Measurements from ENCODE around the gene BNC2. TPM values are rescaled to one million over a fixed set of nuclear protein-coding genes. Genes with fewer than 3 reads are reported as not detected.

BNC2 gene
- total RNA-seq, 4 donors from 2014 or later = 20.5 to 55.4 (median 26.2) TPM

DNA sequence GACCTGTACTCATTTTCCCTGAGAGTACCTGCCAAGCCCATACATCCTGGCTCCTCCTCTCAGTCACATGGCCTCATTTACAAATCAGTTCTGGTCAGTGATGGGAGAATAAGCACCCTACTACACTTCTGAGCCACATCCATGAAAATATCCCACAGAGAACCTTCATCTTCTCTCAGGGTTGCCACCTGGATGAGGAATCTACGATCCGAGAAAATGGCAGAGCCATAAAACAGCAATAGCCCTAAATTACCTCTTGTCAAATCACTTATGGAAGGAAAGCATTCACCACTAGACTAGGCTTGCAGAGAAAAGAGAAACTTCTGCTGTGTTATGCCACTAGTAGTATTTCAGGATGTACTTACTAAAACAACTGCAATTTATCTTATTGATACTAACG lies 324.8 kb downstream of the BNC2 start:
- in situ Hi-C loops (cut with MboI; ENCODE audit: low pct_ligation_motif_present in 1 of 4, low pct_unique_long_range_greater_than_20kb in 1 of 4, low sequenced_read_pairs in 3 of 4) = no loop called here
- no peaks in the 10 kb centered on the region for H3K27me3 ChIP-seq
- H3K4me1 ChIP-seq = peaks cover 0 to 15% (median 7%) of the 10 kb centered on the region in 4 donors
- H3K4me3 ChIP-seq = no peak overlapping the region
- no peak overlapping the region for H3K27ac ChIP-seq
- intact Hi-C loops (cut with DNase I; ENCODE audit: low total_unique reads) = no loop called here
- no peaks in the 10 kb centered on the region for H3K36me3 ChIP-seq
- no peak for TF ChIP-seq POLR2A (IDR thresholded peaks at IDR 0.05)
- TF ChIP-seq, protein P1, sequence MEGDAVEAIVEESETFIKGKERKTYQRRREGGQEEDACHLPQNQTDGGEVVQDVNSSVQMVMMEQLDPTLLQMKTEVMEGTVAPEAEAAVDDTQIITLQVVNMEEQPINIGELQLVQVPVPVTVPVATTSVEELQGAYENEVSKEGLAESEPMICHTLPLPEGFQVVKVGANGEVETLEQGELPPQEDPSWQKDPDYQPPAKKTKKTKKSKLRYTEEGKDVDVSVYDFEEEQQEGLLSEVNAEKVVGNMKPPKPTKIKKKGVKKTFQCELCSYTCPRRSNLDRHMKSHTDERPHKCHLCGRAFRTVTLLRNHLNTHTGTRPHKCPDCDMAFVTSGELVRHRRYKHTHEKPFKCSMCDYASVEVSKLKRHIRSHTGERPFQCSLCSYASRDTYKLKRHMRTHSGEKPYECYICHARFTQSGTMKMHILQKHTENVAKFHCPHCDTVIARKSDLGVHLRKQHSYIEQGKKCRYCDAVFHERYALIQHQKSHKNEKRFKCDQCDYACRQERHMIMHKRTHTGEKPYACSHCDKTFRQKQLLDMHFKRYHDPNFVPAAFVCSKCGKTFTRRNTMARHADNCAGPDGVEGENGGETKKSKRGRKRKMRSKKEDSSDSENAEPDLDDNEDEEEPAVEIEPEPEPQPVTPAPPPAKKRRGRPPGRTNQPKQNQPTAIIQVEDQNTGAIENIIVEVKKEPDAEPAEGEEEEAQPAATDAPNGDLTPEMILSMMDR (IDR thresholded peaks at IDR 0.05) = no peak
- TF ChIP-seq EP300 (IDR thresholded peaks at IDR 0.05; ENCODE audit: low read depth) = no peak
- TF ChIP-seq POLR2AphosphoS5 (IDR thresholded peaks at IDR 0.05) = no peak
- H3K9me3 ChIP-seq = no peaks in the 10 kb centered on the region
- no peak for DNase-seq
- 52 to 57% methylated on average over 3 of the region's 3 CpGs for WGBS, 2 donors (ENCODE audit: low coverage in 1 of 2)

DNA sequence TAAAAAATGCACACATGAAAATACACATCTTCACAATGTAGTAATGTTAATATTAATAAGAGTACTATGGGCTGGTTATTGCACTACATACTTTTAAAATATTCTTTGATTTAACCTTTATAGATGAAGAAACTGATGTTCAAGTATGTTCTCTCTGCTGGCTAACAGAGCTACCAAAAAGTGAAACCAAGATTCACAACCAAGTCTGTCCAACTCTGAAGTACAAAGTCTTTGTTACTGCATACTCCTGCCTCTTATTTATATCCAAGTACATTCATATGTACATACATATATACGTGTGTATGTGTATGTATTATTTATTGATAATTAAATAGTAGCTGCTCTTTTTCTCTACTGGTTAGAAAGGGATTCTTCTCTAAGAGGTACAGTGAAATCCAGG lies 325.6 kb downstream of the BNC2 start:
- TF ChIP-seq, protein P1 (IDR thresholded peaks at IDR 0.05) = no peak
- TF ChIP-seq POLR2A (IDR thresholded peaks at IDR 0.05) (no peak), EP300 (IDR thresholded peaks at IDR 0.05; ENCODE audit: low read depth) (no peak), POLR2AphosphoS5 (IDR thresholded peaks at IDR 0.05) (no peak)
- intact Hi-C loops (cut with DNase I; ENCODE audit: low total_unique reads) = no loop called here
- Histone ChIP-seq H3K27ac (peak overlapping the region in 1 of 4 donors; percentile 18), H3K9me3 (no peaks in the 10 kb centered on the region), H3K4me3 (no peak overlapping the region), H3K27me3 (no peaks in the 10 kb centered on the region), H3K36me3 (no peaks in the 10 kb centered on the region), H3K4me1 (peaks cover 0 to 15% (median 7%) of the 10 kb centered on the region in 4 donors)
- WGBS, 2 donors (ENCODE audit: low coverage in 1 of 2) = 48 to 69% methylated on average over 1 of the region's 1 CpG
- in situ Hi-C loops (cut with MboI; ENCODE audit: low pct_ligation_motif_present in 1 of 4, low pct_unique_long_range_greater_than_20kb in 1 of 4, low sequenced_read_pairs in 3 of 4) = no loop called here
- DNase-seq = no peak

DNA sequence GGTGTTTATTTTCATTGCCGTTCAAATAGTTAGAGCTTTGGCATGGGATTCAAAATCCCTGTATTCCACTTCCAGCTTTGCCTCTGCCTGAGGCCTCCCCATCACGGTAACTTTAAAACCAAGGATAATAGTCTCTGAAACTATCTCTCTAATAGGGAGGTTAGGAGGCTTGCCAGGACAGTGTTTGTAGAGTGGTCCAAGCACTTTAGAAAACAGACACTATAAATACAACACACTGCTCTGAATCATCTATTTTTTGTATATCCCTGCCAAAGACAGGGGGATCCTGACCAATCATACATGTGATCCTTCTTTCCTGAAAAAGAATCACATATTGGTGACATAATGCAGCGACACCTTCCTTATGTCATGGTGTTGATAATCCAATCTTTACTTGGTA lies 326.8 kb downstream of the BNC2 start:
- in situ Hi-C loops (cut with MboI; ENCODE audit: low pct_ligation_motif_present in 1 of 4, low pct_unique_long_range_greater_than_20kb in 1 of 4, low sequenced_read_pairs in 3 of 4) (no loop called here), intact Hi-C loops (cut with DNase I; ENCODE audit: low total_unique reads) (no loop called here)
- Histone ChIP-seq H3K27me3 (no peaks in the 10 kb centered on the region), H3K27ac (no peak overlapping the region), H3K9me3 (no peaks in the 10 kb centered on the region), H3K36me3 (no peaks in the 10 kb centered on the region), H3K4me3 (no peak overlapping the region), H3K4me1 (peaks cover 0 to 15% (median 7%) of the 10 kb centered on the region in 4 donors)
- no peak for TF ChIP-seq EP300 (IDR thresholded peaks at IDR 0.05; ENCODE audit: low read depth)
- TF ChIP-seq, protein P1 (IDR thresholded peaks at IDR 0.05) = no peak
- no peak for TF ChIP-seq POLR2A (IDR thresholded peaks at IDR 0.05)
- no peak for TF ChIP-seq POLR2AphosphoS5 (IDR thresholded peaks at IDR 0.05)
- no peak for DNase-seq
- 68 to 83% methylated on average over 1 to 3 of the region's 3 CpGs for WGBS, 2 donors (ENCODE audit: low coverage in 1 of 2)

DNA sequence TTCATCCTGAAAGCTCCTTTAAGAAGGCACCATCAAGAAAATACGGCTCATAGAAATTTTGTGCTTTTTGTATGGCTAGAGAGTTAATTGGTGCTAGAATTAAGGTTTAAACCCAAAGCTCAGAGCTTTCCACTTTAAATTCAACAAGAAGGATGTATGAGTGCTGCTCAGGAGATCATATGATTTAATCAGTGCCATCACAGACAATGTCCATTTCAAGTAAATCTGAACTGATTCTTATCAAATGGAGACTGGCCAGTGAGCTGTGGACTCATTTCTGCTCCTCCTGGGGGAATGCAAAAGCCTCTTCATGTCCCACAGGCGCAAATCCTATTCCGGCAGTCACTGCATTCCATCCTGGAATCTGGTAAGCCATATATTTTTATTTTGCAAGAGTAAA lies 327.2 kb downstream of the BNC2 start:
- no peaks in the 10 kb centered on the region for H3K9me3 ChIP-seq
- no peak for DNase-seq
- H3K27me3 ChIP-seq = no peaks in the 10 kb centered on the region
- intact Hi-C loops (cut with DNase I; ENCODE audit: low total_unique reads) = no loop called here
- H3K4me1 ChIP-seq = peaks cover 0 to 15% (median 7%) of the 10 kb centered on the region in 4 donors
- H3K27ac ChIP-seq = no peak overlapping the region
- in situ Hi-C loops (cut with MboI; ENCODE audit: low pct_ligation_motif_present in 1 of 4, low pct_unique_long_range_greater_than_20kb in 1 of 4, low sequenced_read_pairs in 3 of 4) = no loop called here
- H3K4me3 ChIP-seq = no peak overlapping the region
- TF ChIP-seq EP300 (IDR thresholded peaks at IDR 0.05; ENCODE audit: low read depth) (no peak), POLR2A (IDR thresholded peaks at IDR 0.05) (no peak), POLR2AphosphoS5 (IDR thresholded peaks at IDR 0.05) (no peak)
- TF ChIP-seq, protein P1 (IDR thresholded peaks at IDR 0.05) = no peak
- WGBS, 2 donors (ENCODE audit: low coverage in 1 of 2) = 84 to 100% methylated on average over 1 to 3 of the region's 3 CpGs
- H3K36me3 ChIP-seq = no peaks in the 10 kb centered on the region
